ENCODE data around the gene PLEKHG3.
"Not testable (repeated sequence)": the region's sequence is repeated elsewhere in the genome, so short reads cannot be mapped to it uniquely, and the experiment has no call there.

Gene PLEKHG3

DNA sequence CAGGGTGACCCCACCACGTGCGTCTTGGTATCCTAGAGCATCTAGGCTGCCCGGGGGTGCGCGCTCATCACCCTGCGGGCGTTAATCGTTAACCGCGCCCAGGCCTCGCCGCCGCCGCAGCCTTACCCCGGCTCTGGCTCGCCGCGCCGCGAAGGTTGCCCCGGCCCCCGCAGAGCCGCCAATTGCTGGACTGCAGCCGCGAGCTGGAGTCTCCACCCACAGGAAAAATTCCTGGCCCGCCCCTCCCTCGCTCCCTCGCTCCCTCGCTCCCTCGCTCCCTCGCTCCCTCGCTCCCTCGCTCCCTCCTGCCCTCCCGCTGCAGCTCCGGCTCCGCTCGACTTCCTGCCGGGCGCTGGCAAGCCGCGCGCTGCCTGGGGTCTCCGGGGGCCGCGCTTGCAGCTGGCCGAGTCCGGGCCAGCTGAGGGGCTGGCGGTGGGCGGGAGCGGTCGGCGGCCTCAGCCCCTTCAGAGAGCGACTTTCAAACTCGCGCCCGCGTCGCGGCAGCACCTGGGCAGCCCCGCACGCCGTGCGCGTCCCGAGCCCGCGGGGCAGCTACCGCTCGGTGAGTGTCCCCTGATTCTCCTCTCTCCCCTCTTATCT, at the start of gene PLEKHG3:
Gene PLEKHG3, plus strand, starts transcription at position 282 of the 600 bp plus-strand sequence. CDS start 23,208 bp downstream, outside the sequence.
- DNase-seq (ENCODE audit: low read depth in 2 of 2, low spot score in 1 of 2), result no peak

DNA sequence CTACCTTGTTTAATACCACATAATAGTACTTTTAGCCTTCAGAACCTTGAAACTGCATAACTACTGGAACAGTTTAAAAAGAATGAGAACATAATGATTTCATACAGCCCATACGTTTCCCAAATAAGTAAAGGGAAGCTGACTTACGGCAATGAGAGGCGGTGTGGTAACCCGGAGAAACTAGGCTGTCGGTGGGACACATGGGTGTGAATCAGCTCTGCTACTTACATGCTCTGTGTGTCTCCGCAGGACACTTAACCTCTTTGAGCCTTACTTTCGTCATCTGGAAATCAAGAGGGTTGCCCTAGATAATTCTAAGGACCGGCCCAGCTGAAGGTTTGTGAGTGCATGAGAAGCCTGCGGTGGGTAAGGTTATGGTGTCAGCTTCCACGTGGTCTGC, 49.3 kb upstream of the PLEKHG3 start:
- DNase-seq (ENCODE audit: low read depth in 2 of 2, low spot score in 1 of 2), result no peak

DNA sequence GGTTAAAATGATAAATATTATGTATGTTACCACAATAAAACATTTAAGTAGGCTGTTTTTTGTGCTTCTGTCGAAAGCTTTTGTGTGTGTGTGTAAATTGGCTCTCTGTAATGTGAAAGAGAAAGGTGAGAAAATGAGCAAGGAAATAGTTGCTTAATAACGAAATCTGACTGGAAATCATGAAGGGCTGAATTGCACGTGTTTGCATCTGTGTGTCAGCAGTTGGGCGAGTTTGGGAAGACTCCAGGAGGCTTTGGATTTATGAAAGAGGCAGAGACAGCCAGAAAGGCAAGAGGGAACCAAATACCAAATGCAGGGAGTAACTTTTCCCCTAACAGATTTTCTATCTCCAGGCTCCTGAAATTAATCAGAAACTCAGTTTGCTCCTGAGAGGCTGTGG, 47.2 kb upstream of the PLEKHG3 start:
- DNase-seq (ENCODE audit: low read depth in 2 of 2, low spot score in 1 of 2), result no peak

DNA sequence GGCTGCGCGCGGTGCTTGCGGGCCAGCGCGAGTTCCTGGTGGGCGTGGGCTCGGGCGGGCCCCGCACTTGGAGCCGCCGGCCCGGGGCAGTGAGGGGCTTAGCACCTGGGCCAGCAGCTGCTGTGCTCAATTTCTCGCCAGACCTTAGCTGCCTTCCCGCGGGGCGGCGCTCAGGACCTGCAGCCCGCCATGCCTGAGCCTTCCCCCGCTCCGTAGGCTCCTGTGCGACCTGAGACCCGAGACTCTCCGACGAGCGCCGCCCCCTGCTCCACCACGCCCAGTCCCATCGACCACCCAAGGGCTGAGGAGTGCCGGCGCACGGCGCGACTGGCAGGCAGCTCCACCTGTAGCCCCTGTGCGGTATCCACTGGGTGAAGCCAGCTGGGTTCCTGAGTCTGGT, 46.0 kb upstream of the PLEKHG3 start:
- DNase-seq (ENCODE audit: low read depth in 2 of 2, low spot score in 1 of 2), result no peak

DNA sequence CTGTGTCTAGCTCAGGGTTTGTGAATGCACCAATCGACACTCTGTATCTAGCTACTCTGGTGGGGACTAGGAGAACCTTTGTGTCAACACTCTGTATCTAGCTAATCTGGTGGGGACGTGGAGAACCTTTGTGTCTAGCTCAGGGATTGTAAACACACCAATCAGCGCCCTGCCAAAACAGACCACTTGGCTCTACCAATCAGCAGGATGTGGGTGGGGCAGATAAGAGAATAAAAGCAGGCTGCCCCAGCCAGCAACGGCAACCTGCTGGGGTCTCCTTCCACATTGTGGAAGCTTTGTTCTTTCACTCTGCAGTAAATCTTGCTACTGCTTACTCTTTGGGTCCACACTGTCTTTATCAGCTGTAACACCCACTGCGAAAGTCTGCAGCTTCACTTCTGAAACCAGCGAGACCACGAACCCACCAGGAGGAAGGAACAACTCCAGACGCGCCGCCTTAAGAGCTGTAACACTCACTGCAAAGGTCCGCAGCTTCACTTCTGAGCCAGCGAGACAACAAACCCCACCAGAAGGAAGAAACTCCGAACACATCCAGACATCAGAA, 45.4 kb upstream of the PLEKHG3 start:
- not testable (repeated sequence) for DNase-seq (ENCODE audit: low read depth in 2 of 2, low spot score in 1 of 2)

DNA sequence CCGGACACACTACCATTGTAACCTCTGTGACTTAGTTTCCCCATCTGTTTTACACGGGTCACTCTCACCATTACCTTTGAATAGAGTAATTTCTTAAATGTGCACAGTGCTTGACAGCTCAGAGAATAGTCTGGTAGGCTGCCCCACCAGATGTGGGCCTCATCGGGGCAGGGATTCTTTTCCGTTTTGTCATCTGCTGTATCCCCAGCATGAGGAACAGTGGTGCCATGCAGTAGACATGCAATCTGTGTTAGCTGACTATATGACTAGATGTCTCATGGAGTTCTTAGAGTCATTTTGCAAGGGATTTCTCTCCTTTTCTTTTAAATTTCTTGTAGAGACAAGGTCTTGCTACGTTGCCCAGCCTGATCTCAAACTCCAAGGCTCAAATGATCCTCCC, 44.9 kb upstream of the PLEKHG3 start:
- DNase-seq (ENCODE audit: low read depth in 2 of 2, low spot score in 1 of 2), result no peak

DNA sequence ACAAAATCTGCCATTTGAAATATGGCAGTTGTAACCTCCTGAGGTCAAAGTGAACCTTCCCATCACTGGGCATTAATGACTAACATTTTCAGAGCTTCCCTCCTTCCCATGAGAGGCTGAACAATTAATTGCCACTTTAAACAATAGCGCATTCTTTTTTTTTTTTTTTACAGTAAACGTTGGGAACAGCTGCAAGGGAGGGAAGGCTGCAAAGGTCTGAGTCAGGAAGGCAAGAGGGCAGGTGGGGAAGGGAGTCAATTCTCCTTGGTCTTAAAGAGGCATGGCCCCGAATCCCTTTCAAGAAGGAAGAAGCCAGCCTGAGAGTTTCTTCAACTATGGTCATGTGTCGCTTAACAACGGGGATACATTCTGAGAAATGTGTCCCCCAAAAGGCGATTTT, 41.0 kb upstream of the PLEKHG3 start:
- DNase-seq (ENCODE audit: low read depth in 2 of 2, low spot score in 1 of 2), result no peak

DNA sequence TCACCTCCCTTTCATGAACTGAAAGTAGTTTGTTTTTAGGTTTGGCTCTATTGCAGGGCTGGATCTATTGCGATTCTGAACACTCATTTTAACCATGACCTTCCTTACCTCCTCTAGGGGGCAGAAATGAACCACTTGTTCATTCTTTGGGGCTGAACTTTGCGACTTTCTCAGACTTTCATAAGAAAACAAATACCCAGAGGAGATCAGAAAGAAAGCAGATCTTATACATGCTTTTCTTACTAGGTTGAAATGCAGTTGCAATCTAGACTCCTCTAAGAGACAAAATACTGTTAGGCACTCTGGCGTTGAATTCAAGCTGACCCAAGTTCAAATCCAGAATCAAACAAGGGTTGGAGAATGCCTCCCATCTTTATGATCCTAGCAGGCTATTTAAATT, 32.6 kb upstream of the PLEKHG3 start:
- DNase-seq (ENCODE audit: low read depth in 2 of 2, low spot score in 1 of 2), result no peak

DNA sequence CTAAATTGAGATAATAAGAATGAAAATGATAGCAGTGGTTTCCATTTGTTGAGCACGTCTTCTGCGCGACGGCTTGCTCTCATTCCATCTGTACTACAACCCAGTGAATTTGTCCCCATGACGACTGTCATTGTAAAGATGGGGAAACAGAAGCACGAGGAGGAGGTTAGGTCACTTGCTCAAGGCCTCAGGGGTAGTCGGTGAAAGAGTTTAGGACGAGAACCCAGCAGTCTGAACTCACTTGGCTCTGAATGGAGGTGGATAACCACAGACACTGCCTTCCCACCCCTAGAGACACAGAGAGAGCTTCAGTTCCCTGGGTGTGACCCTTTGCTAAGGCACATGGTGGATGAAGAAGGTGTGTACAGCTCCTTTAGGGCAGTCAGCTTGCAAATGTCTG, 30.9 kb upstream of the PLEKHG3 start:
- DNase-seq (ENCODE audit: low read depth in 2 of 2, low spot score in 1 of 2), result no peak

DNA sequence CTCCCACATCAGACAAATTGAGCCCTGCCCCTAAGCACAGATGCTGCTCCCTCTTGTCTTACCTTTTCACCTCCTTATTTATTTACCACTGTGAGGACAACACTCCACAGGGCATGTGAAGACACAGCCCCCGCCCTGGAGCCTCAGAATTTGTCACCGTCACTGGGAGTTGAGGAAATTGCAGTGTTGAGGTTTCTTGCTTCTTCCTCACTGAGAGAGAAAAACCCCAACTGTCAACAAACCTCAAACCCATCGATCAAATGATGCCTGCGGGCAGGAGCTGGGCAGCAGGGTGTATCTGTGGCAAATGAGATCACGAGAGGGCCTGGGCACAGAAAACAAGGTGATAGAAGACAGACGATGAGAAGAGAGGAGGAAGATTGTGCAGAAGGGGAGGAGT, 30.5 kb upstream of the PLEKHG3 start:
- DNase-seq (ENCODE audit: low read depth in 2 of 2, low spot score in 1 of 2), result peak in 1 of 2 donors; percentile 4

DNA sequence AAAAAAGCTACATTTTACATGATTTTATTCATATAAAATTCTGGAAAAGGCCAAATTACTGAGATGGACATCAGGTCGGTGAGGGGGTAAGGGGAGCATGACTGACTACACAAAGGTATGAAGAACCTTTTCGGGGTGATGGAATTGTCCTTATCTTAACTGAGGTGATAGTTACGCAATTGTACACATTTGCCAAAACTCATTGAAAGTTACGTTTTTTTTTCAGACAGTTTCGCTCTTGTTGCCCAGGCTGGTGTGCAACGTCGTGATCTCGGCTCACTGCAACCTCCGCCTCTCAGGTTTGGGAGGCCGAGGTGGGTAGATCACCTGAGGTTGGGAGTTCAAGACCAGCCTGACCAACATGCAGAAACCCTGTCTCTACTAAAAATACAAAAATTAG, 29.4 kb upstream of the PLEKHG3 start:
- DNase-seq (ENCODE audit: low read depth in 2 of 2, low spot score in 1 of 2), result no peak

DNA sequence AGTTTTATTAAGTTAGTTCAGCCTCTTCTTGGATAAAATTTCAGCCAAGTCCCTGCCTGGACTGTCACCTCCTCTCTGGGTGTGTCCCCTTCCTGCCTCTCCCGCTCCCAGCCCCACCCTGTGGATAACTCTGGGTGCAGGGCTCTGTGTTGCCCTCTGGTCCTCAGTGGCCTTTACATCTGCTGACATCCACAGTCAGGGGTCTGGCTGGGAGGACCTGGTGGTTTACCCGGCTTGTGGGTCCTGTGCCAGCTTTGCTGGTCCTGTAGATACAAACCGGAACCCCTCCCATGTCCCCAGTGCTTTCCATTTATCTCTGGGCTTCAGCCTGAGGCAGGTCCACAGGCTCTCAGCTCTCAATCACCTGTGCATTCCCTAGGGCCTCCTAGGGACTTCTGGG, 28.9 kb upstream of the PLEKHG3 start:
- DNase-seq (ENCODE audit: low read depth in 2 of 2, low spot score in 1 of 2), result no peak

DNA sequence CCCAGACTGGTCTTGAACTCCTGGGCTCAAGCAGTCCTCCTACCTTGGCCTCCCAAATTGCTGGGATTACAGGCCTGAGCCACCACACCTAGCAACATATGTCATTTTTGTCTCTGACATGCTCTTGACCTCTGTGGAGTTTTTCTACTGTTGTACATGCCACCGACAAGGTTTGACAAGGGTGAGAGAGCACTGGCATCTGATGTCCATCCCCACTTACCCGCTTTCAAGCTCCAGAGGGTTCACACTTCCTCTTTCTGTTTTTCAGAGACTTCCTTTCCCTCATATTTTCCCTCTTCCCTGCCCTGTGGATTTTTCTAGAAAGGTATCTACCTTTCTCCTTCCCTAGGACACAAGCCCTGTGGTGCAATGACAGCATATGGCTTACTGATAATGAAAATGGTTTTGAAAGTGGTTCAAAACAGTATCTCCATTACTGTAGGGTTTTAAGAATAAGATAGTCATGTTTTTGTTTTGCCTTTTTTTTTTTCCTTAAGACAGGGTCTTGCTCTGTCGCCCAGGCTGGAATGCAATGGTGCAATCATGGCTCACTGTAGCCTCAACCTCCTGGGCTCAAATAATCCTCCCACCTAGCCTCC, 27.7 kb upstream of the PLEKHG3 start:
- DNase-seq (ENCODE audit: low read depth in 2 of 2, low spot score in 1 of 2), result no peak

DNA sequence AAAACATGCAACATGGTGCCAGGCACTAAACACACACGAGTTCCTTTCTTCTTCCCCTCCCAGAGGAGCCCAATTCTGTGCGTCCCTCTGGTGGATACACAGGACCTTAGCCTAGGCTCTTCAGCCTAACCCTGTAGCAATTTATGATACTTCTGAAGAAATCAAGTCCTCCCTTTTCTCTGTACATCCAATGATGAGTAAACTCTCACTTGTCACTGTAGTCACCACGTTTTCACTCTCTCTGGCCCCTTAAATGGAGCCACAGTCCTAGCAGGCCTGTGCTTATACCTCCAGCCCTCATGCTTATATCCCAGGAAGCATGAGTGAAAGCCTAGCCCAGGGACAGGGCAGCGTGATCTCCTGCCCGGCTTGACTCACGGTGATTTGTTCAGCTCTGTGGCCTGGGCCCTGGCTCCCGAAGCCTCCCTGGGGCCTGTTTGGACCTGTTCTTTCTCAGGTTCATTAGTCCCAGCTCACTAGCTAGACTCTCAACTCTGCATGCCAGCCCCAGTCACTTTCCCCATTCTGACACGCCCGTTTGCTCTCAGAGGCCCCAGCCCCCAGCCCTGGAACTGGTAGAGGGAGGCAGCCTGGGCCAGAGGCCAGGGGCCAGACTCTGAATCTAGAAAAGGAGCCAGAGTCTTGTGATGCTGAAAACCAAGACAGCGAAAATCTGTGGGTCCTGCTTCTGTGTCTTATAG, 24.1 kb upstream of the PLEKHG3 start:
- no peak for DNase-seq (ENCODE audit: low read depth in 2 of 2, low spot score in 1 of 2)

DNA sequence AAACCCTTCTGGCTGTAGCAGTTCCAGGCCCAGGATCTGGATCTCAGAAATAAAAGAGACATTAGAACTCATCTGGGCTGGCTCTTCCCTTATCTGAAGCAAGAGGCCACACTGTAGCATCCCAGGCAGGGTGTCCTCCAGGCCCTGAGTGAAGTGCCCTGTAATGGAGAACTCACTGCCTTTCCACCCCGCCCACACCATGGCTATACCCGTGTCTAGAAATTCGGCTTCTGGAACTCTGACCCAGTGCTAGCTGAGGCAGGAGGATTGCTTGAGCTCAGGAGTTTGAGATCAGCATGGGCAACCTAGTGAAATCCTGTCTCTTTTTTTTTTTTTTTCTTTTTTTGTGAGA, 23.5 kb upstream of the PLEKHG3 start:
- DNase-seq (ENCODE audit: low read depth in 2 of 2, low spot score in 1 of 2), result no peak

DNA sequence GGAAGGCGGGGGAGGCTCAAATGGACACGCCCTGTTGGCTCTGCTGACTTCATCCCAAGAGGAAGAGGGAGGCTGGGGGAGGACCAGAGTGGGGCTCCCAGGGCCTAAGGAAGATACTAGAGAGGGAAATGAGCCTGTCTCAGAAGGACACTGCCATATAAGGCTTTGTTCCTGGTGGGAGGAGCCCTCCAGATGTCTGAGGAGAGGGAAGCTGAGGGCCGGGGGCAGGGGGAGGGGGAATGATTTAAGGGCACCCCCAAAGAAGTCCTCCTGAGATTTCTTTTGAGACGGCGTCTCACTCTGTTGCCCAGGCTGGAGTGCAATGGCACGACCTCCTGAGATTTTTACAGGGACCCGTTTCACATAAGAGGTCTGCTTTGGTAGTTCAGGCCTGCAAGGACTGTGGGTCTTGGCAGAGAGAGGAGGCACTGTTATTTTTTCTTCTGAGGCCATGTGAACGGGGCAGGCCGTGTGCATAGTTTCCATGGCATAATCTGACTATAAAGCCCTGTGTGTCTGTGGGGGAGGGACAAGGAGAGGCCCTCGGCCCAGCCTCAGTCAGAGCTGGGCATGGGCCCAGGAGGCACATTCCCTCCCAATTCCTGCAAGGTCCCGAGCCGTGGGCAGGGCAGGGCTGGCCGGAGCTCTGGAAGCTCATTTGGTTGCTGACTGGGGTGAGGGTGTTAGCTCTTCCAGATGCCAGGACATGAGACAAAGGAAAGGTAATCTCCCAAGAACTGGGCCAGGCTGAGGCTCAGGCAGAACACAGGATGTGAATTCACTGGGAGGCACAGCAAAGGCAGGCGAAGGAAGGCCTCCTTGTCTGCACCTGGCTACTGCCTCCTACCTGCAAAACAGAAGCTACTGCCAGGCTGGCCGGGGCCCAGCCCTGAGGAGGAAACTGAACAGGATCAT, 22.2 kb upstream of the PLEKHG3 start:
- DNase-seq (ENCODE audit: low read depth in 2 of 2, low spot score in 1 of 2), result no peak

DNA sequence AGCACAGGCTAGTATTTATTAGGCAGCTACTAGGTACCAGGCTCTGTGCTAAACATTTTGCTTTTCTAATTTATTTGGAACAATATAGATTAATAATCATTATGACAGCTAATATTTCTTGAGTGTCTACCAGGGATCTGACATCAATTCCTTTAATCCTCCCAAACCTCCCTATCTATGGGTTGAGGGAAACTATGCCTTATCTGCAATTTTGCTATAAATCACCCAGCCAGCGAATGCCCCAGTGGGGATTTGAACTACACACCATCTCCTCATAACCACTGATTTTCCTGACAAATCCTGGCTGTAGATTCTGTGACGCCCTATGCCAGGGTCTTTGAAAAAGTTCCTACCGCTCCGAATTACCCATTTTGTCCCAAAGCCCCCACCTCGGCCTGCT, 21.4 kb upstream of the PLEKHG3 start:
- DNase-seq (ENCODE audit: low read depth in 2 of 2, low spot score in 1 of 2), result no peak

DNA sequence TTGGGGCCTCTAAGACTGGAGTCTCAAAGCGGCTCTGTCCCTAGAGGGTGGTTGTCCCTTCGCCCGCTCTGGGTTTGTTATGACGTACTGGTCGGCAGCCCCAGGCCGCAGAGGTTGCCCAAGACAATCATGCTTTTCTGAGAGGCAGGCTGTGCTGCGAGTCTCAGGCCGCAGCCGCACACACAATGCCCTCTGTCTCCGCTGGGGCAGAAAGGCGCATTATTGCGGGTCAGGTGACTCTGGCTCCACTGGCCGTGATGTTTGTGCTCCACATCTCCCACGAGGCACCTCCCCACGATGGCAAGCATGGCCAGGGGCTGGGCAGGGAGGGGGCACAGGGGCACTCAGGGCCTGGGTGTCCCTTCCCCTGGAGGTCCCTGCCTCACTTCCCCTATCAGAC, 21.0 kb upstream of the PLEKHG3 start:
- DNase-seq (ENCODE audit: low read depth in 2 of 2, low spot score in 1 of 2), result no peak

DNA sequence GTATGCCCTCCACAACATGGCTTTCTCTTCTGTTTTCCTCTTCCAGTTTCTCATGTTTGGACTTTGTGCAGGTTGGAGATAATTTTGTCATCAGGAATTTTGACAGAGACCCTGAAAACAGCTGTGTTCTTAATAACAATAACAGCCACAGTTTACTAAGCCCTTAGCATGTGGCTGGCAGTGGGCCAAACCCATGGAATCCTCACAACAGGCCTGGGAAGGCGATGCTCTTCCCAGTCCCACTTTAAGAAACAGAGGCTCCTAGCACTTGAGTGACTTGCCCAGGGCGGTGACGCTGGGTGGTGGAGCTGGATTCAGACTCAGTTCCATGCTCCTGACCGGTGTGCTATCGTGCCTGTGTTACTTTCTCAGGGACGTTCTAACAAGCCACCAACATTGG, 20.1 kb upstream of the PLEKHG3 start:
- no peak for DNase-seq (ENCODE audit: low read depth in 2 of 2, low spot score in 1 of 2)

DNA sequence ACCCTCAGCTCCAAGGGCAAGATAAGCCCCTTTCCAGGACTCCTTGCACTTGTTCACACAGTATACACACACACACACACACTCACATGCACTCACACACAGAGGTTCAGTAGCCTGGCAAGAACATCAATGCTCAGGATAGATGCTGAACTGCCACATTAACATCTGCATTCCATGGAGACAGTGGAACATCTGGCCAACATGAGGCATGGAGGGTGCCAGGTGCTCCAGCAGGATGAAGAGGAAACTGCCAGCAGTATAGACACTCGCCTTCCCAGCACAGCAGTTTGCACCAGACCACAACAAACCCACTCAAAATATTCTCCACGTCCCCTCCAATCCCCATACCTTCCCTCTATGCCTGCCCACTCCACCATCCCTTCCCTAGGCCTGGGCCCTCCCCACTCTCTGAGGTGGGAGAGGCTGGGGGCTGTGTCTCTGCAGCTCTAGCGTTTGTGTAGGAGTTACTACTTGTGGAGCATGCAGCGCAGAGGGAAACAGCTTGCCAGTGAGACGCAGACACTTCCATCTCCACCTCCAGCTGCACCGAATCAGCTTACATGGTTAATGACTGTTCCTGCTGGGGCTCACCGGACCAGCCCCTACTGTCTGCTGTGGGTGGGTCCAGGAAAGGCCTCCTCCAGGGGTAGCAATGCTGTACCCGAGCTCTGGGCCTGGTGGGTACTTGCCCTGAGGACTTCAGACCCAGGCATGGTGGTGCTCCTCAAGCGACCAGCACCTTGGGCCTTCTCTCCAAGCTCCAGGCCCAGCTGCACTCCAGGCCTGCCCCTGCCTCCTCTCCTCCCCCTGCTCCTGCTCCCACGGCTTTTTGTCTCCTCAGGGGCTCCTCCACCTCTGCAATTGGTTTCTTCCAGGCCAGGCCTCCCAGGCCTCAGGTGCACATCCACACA, 18.6 kb upstream of the PLEKHG3 start:
- no peak for DNase-seq (ENCODE audit: low read depth in 2 of 2, low spot score in 1 of 2)

DNA sequence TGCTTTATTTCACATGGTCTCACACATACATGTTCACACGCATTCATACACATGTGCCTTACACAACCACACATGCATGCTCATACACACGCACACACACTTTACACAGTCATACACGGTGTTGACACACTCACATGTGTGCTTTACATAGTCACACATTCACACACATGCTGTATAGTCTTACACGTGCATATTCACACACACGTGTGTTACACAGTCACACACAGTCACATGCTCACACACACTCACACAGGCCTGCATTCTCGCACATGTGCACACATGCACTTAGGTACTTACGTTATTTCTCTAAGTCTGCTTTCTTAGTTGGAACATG, 18.0 kb upstream of the PLEKHG3 start:
- DNase-seq (ENCODE audit: low read depth in 2 of 2, low spot score in 1 of 2), result no peak
